ENCODE data around the gene MTARC1. TPM values are rescaled to one million over a fixed set of nuclear protein-coding genes. Genes with fewer than 3 reads are reported as not detected.

Gene MTARC1
- total and polyA plus RNA-seq, 2 donors (not counting 1 experiment from before 2014, with no cell fraction given) = 0.49 to 2.9 TPM

DNA sequence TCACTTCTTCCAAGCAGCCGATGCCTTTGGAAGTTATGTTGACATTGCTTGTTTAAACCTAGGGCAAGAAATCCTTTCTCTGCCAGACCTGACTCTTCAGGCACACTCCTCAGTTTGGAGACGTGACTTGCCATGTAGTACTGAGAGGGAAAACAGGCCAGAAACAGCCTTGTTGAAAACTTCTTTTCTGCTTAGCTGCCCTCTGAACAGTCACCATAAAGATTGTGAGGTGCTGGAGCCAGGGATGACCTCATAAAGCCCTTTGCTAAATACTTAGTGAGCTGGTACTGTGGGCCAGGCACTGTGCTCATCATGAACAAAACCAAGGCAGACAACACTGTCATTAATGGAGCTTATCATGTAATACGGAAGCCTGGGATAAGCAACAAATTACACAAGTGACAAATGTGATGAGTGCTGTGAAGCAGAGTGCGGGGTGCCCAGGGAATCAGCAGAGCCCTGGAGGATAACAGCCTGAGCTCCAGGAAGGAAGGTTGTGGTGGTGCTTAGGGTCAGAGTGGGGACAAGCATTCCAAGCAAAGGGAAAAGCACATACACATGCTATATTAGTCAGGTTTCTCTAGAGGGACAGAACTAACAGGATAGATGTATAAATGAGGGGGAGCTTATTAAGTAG lies 42.4 kb downstream of the MTARC1 start:
- TF ChIP-seq, protein P1, sequence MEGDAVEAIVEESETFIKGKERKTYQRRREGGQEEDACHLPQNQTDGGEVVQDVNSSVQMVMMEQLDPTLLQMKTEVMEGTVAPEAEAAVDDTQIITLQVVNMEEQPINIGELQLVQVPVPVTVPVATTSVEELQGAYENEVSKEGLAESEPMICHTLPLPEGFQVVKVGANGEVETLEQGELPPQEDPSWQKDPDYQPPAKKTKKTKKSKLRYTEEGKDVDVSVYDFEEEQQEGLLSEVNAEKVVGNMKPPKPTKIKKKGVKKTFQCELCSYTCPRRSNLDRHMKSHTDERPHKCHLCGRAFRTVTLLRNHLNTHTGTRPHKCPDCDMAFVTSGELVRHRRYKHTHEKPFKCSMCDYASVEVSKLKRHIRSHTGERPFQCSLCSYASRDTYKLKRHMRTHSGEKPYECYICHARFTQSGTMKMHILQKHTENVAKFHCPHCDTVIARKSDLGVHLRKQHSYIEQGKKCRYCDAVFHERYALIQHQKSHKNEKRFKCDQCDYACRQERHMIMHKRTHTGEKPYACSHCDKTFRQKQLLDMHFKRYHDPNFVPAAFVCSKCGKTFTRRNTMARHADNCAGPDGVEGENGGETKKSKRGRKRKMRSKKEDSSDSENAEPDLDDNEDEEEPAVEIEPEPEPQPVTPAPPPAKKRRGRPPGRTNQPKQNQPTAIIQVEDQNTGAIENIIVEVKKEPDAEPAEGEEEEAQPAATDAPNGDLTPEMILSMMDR (IDR thresholded peaks at IDR 0.05) = no peak
- TF ChIP-seq EZH2 (IDR thresholded peaks at IDR 0.05; ENCODE audit: borderline replicate concordance, insufficient read depth, low read depth, low read length, poor library complexity, severe bottlenecking) = no peak
- POLR2A ChIA-PET = no interaction called here
- Histone ChIP-seq H3K4me1 (ENCODE audit: control insufficient read depth in 2 of 2, insufficient read depth in 2 of 2, low read length in 2 of 2) (no peaks in the 10 kb centered on the region), H3K9me3 (ENCODE audit: control extremely low read depth in 1 of 3, control insufficient read depth in 2 of 3, insufficient read depth in 1 of 3, low read length in 2 of 3) (no peaks in the 10 kb centered on the region), H3K4me2 (replicated peaks; ENCODE audit: low read depth, low read length, poor library complexity, severe bottlenecking) (no peak overlapping the region), H3K4me3 (ENCODE audit: control extremely low read depth in 1 of 5, extremely low read depth in 1 of 5, insufficient read depth in 1 of 5, low read depth in 2 of 5, low read length in 4 of 5) (no peak overlapping the region), H3K79me2 (ENCODE audit: control insufficient read depth, insufficient read depth, low read length) (no peaks in the 10 kb centered on the region), H3K27ac (ENCODE audit: low read length in 2 of 2) (no peak overlapping the region), H2AFZ (ENCODE audit: insufficient read depth, low read depth, low read length, poor library complexity, severe bottlenecking) (no peak overlapping the region), H3K9ac (ENCODE audit: low read length) (no peak overlapping the region), H3K27me3 (replicated peaks in 1 of 4; ENCODE audit: control extremely low read depth in 1 of 4, control insufficient read depth in 3 of 4, insufficient read depth in 4 of 4, low read length in 3 of 4) (peaks cover 0 to 3% (median 0%) of the 10 kb centered on the region in 4 experiments), H4K20me1 (ENCODE audit: control insufficient read depth, insufficient read depth, low read length, poor library complexity, severe bottlenecking) (no peaks in the 10 kb centered on the region), H3K36me3 (replicated peaks in 1 of 2; ENCODE audit: control extremely low read depth in 1 of 2, control insufficient read depth in 1 of 2, extremely low read depth in 1 of 2, insufficient read depth in 2 of 2, low read length in 1 of 2) (no peaks in the 10 kb centered on the region)
- intact Hi-C loops (cut with micrococcal nuclease) = no loop called here
- ATAC-seq (ENCODE audit: low read depth) (no peak), DNase-seq (no peak)
- Mint-ChIP-seq H3K27me3 (peaks cover 12% of the 10 kb centered on the region), H3K4me3 (no peak overlapping the region), H3K27ac (no peak overlapping the region), H3K4me1 (no peaks in the 10 kb centered on the region), H3K9me3 (ENCODE audit: insufficient read depth) (no peaks in the 10 kb centered on the region)
- 88% methylated on average over 3 of the region's 4 CpGs for WGBS (ENCODE audit: insufficient coverage)
- CTCF ChIA-PET = interaction anchor here (1.4 kb wide), 1 partner anchor 20 kb away, joined by 4 read pairs; no protein-coding TSS in a partner anchor

- DNase-seq (no peak), ATAC-seq (ENCODE audit: low read depth) (no peak)
- no peak overlapping the region for H3K4me3 Mint-ChIP-seq
- Histone ChIP-seq H3K79me2 (ENCODE audit: control insufficient read depth, insufficient read depth, low read length) (no peaks in the 10 kb centered on the region), H3K27me3 (replicated peaks in 1 of 4; ENCODE audit: control extremely low read depth in 1 of 4, control insufficient read depth in 3 of 4, insufficient read depth in 4 of 4, low read length in 3 of 4) (peaks cover 0 to 3% (median 0%) of the 10 kb centered on the region in 4 experiments), H3K9me3 (ENCODE audit: control extremely low read depth in 1 of 3, control insufficient read depth in 2 of 3, insufficient read depth in 1 of 3, low read length in 2 of 3) (no peaks in the 10 kb centered on the region), H3K27ac (ENCODE audit: low read length in 2 of 2) (no peak overlapping the region), H4K20me1 (ENCODE audit: control insufficient read depth, insufficient read depth, low read length, poor library complexity, severe bottlenecking) (no peaks in the 10 kb centered on the region), H2AFZ (ENCODE audit: insufficient read depth, low read depth, low read length, poor library complexity, severe bottlenecking) (no peak overlapping the region), H3K4me3 (ENCODE audit: control extremely low read depth in 1 of 5, extremely low read depth in 1 of 5, insufficient read depth in 1 of 5, low read depth in 2 of 5, low read length in 4 of 5) (no peak overlapping the region), H3K9ac (ENCODE audit: low read length) (no peak overlapping the region), H3K4me2 (replicated peaks; ENCODE audit: low read depth, low read length, poor library complexity, severe bottlenecking) (no peak overlapping the region), H3K4me1 (ENCODE audit: control insufficient read depth in 2 of 2, insufficient read depth in 2 of 2, low read length in 2 of 2) (no peaks in the 10 kb centered on the region), H3K36me3 (replicated peaks in 1 of 2; ENCODE audit: control extremely low read depth in 1 of 2, control insufficient read depth in 1 of 2, extremely low read depth in 1 of 2, insufficient read depth in 2 of 2, low read length in 1 of 2) (no peaks in the 10 kb centered on the region)
- no CpG with 5 or more reads among the region's 2 CpGs for WGBS (ENCODE audit: insufficient coverage)
- intact Hi-C loops (cut with micrococcal nuclease) = no loop called here
- H3K27me3 Mint-ChIP-seq = peaks cover 8% of the 10 kb centered on the region
- no peaks in the 10 kb centered on the region for H3K4me1 Mint-ChIP-seq
- no peak for TF ChIP-seq EZH2 (IDR thresholded peaks at IDR 0.05; ENCODE audit: borderline replicate concordance, insufficient read depth, low read depth, low read length, poor library complexity, severe bottlenecking)
- TF ChIP-seq, protein P1 (IDR thresholded peaks at IDR 0.05) = no peak
- H3K27ac Mint-ChIP-seq = no peak overlapping the region
- CTCF ChIA-PET = no interaction called here
- POLR2A ChIA-PET = no interaction called here
- no peaks in the 10 kb centered on the region for H3K9me3 Mint-ChIP-seq (ENCODE audit: insufficient read depth)
Measured at GRCh38 chr1:220833436-220833835, 46.7 kb downstream of the MTARC1 start.

All from B cell (primary cell).